ENCODE data around the gene VPS26A.

- TF ChIP-seq CTCF (conservative IDR thresholded peaks at IDR 0.05; ENCODE audit: low read depth in 2 of 2) (no peak), EZH2 (IDR thresholded peaks at IDR 0.05; ENCODE audit: low read depth, unreplicated experiment) (no peak)
Measured at GRCh38 chr10:69130251-69130650, 6.3 kb downstream of the VPS26A start.

Measured in GM23338 (cell line).